Ovary (tissue), 3 donors: ENCODE results near the gene BARHL1.

Source experiments
- POLR2A ChIP-seq: fragments of 450-650 bp; IDR thresholded peaks from one replicate; pipeline ENCODE4 v1.6.1; 2017; ENCODE audit warnings: antibody characterized with exemption, mild to moderate bottlenecking, moderate library complexity
- TF ChIP-seq, protein P1 (sequence below), 3 donors: fragments of 450-650 bp in 2 of 3; fragments of 200-600 bp in 1 of 3; IDR thresholded peaks; one replicate each; pipeline versions ENCODE4 v1.5.1 to v1.8.0; 2016 to 2022; ENCODE audit warnings: antibody characterized with exemption in 3 of 3, mild to moderate bottlenecking in 1 of 3
- donor health status: DM: no; HTN: no; CAD: no.

DNA sequence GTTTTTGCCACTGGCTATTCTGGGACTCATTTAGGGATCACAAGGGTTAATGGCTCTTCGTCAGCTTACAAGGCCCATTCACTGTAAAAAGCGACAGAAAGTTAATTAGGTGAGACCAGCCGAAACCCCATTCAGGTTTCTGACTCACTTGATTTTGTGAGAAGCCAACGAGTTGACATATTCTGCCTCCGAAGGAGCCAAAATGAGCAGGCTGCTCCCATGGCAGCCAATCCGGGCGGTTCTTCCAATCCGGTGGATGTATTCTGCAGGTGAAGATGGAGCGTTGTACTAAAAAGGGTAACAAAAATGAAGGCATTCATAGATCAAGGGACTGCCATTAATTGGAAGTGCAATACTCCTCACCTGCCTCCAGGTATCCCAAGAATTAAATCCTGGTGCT, 47.7 kb downstream of the BARHL1 start:
- TF ChIP-seq, protein P1, sequence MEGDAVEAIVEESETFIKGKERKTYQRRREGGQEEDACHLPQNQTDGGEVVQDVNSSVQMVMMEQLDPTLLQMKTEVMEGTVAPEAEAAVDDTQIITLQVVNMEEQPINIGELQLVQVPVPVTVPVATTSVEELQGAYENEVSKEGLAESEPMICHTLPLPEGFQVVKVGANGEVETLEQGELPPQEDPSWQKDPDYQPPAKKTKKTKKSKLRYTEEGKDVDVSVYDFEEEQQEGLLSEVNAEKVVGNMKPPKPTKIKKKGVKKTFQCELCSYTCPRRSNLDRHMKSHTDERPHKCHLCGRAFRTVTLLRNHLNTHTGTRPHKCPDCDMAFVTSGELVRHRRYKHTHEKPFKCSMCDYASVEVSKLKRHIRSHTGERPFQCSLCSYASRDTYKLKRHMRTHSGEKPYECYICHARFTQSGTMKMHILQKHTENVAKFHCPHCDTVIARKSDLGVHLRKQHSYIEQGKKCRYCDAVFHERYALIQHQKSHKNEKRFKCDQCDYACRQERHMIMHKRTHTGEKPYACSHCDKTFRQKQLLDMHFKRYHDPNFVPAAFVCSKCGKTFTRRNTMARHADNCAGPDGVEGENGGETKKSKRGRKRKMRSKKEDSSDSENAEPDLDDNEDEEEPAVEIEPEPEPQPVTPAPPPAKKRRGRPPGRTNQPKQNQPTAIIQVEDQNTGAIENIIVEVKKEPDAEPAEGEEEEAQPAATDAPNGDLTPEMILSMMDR (IDR thresholded peaks at IDR 0.05) = no peak
- no peak for TF ChIP-seq POLR2A
